Stomach smooth muscle (tissue), 2 donors: ENCODE results near the gene GOLGA6L10.
"Not testable (repeated sequence)": the region's sequence is repeated elsewhere in the genome, so short reads cannot be mapped to it uniquely, and the experiment has no call there.

Experiments
- H3K27ac ChIP-seq: one replicate; pipeline ENCODE4 v1.7.0; 2013; ENCODE audit warnings: mild to moderate bottlenecking, low read length, inconsistent platforms
- H3K27me3 ChIP-seq, 2 donors: one replicate each; pipeline ENCODE4 v1.7.0; 2013; ENCODE audit warnings: low read length in 2 of 2; ENCODE audit not compliant: insufficient read depth in 2 of 2, control insufficient read depth in 1 of 2
- H3K36me3 ChIP-seq, 2 donors: one replicate each; pipeline ENCODE4 v1.7.0; 2013; ENCODE audit warnings: low read length in 2 of 2; ENCODE audit not compliant: control insufficient read depth in 2 of 2, insufficient read depth in 2 of 2
- H3K4me1 ChIP-seq: one replicate; pipeline ENCODE4 v1.7.0; 2013; ENCODE audit warnings: low read length; ENCODE audit not compliant: control insufficient read depth, insufficient read depth
- H3K4me3 ChIP-seq, 2 donors: one replicate each; pipeline ENCODE4 v1.7.0; 2013; ENCODE audit warnings: low read length in 2 of 2
- H3K9ac ChIP-seq, 2 donors: one replicate each; pipeline ENCODE4 v1.7.0; 2013; ENCODE audit warnings: low read length in 2 of 2, mild to moderate bottlenecking in 1 of 2
- H3K9me3 ChIP-seq, 2 donors: one replicate each; pipeline ENCODE4 v1.7.0; 2013; ENCODE audit warnings: low read length in 2 of 2; ENCODE audit not compliant: control insufficient read depth in 2 of 2
- donor health status: healthy.
- donor health status: Pancreatic carcinoma.

GOLGA6L10 gene

DNA sequence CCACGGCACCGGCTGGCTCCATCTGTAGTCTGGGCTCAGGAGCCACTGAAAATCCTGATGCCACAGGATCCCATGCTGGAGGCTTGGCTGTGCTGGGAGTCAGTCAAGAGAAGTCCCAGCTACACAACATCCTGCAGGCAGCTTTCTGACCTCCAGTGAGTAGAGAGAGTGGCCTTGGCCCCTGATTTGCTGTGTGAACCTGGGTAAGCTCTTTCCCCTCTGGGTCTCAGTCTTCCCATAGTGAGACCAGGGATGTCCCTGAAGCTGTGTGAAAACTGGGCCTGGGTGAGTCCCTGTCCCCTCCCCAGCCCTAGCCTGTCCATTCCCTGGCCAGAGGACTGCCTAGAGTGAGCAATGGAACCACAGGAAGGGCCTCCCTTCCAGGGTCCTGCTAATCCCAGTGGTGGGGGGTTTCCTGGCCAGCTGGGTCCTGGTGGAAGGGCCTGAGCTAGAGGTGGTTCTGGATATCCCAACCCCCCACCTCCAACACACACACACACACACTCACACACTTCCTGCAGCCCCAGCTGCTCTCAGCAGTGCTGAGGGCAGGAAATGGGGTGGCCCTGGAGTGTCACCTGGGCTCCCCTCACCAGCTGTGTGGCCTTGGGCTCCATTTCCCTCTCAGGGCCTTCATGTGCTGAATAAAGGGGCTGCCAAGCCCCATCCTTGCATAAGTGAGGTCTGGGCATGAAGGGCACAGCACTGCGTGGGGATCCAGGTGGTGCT lies 17.5 kb downstream of the GOLGA6L10 start:
- not testable (repeated sequence) for H3K4me3 ChIP-seq, H3K27ac ChIP-seq, H3K36me3 ChIP-seq, H3K9me3 ChIP-seq, H3K9ac ChIP-seq, H3K27me3 ChIP-seq, H3K4me1 ChIP-seq

DNA sequence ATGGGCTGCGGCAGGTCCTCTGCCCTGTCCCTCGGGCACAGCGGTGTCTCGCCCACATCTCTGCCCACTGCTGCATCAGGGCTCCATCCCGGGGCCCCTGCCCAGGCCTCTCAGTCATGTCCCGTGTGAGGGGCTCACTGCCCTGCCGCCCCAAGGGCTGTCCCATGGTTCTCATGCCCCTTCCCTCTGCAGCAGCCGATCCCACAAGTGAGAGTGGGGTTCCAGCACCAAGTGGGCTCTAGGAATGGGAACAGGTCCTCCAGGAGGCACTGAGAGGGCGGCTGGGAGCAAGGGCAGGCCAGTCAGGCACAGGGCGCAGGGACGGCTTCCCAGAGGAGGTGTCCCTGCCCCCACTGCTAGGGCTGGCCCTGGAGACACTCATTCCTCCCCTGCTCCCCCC lies 18.4 kb downstream of the GOLGA6L10 start:
- H3K9me3 ChIP-seq, H3K27me3 ChIP-seq, H3K27ac ChIP-seq, H3K36me3 ChIP-seq, H3K9ac ChIP-seq, H3K4me3 ChIP-seq, H3K4me1 ChIP-seq: not testable (repeated sequence)

DNA sequence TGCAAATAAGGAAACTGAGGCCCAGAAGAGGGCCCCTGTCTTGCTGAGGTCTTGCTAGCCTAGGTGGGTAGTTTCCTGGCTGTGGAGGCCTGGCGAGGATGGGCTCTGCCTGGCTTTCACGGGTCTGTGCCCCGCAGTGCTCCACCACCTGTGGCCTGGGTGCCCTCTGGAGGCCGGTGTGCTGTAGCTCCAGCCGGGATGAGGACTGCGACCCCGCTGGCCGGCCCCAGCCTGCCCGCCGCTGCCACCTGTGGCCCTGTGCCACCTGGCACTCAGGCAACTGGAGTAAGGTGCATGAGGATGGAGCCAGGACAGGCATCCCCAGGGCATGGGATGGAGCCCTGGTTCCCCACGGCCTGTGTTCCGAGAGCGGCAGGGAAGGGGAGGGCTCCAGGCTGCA lies 20.2 kb downstream of the GOLGA6L10 start:
- not testable (repeated sequence) for H3K4me1 ChIP-seq, H3K27me3 ChIP-seq, H3K4me3 ChIP-seq, H3K9ac ChIP-seq, H3K36me3 ChIP-seq, H3K27ac ChIP-seq, H3K9me3 ChIP-seq

DNA sequence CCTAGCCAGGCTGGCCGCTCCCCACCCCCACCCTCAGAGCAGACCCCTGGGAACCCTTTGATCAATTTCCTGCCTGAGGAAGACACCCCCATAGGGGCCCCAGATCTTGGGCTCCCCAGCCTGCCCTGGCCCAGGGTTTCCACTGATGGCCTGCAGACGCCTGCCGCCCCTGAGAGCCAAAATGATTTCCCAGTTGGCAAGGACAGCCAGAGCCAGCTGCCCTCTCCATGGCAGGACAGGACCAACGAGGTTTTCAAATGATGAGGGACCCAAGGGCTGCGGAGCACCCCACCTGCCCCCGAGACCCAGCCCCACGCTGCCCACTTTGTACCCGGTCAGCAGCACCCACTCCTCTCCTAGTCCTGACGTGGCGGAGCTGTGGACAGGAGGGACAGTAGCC lies 21.9 kb downstream of the GOLGA6L10 start:
- not testable (repeated sequence) for H3K4me3 ChIP-seq, H3K36me3 ChIP-seq, H3K27me3 ChIP-seq, H3K4me1 ChIP-seq, H3K9ac ChIP-seq, H3K9me3 ChIP-seq, H3K27ac ChIP-seq

DNA sequence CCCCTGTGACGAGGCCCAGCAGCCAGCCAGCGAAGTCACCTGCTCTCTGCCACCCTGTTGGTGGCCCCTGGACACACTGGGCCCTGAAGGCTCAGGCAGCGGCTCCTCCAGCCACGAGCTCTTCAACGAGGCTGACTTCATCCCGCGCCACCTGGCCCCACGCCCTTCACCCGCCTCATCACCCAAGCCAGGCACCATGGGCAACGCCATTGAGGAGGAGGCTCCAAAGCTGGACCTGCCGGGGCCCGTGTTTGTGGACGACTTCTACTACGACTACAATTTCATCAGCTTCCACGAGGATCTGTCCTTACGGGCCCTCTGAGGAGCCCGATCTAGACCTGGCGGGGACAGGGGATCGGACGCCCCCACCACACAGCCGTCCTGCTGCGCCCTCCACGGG lies 22.4 kb downstream of the GOLGA6L10 start:
- not testable (repeated sequence) for H3K36me3 ChIP-seq, H3K27me3 ChIP-seq, H3K4me1 ChIP-seq, H3K9ac ChIP-seq, H3K9me3 ChIP-seq, H3K4me3 ChIP-seq, H3K27ac ChIP-seq

DNA sequence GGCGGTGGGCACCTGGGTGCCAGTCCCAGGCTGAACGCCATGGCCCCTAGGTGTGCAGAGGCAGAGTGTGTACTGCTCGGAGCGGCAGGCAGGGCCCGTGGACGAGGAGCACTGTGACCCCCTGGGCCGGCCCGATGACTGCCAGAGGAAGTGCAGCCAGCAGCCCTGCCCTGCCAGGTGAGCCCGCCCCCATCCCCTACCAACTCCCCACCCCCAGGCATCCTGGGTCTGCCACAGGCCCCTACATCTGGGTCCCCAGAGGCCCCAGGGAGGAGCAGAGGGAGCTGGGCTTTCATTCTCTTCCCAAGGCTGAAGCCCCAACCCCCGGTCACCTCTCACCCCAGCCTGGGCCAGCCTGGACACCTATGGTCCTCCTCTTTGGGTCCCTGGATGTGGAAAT lies 23.6 kb downstream of the GOLGA6L10 start:
- not testable (repeated sequence) for H3K4me1 ChIP-seq, H3K4me3 ChIP-seq, H3K27me3 ChIP-seq, H3K9me3 ChIP-seq, H3K27ac ChIP-seq, H3K9ac ChIP-seq, H3K36me3 ChIP-seq

DNA sequence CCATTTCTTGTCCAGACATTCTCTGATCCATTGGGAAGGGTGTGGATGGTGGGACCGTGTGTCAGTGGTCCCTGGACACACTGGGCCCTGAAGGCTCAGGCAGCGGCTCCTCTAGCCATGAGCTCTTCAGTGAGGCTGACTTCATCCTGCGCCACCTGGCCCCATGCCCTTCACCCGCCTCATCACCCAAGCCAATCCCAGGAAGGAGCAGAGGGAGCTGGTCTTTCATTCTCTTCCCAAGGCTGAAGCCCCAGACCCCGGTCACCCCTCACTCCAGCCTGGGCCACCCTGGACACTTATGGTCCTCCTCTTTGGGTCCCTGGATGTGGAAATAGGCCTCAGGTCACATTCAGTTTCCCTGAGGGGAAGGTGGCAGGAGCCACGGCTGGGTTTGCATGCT lies 24.4 kb downstream of the GOLGA6L10 start:
- not testable (repeated sequence) for H3K27ac ChIP-seq, H3K9ac ChIP-seq, H3K36me3 ChIP-seq, H3K4me3 ChIP-seq, H3K4me1 ChIP-seq, H3K9me3 ChIP-seq, H3K27me3 ChIP-seq

DNA sequence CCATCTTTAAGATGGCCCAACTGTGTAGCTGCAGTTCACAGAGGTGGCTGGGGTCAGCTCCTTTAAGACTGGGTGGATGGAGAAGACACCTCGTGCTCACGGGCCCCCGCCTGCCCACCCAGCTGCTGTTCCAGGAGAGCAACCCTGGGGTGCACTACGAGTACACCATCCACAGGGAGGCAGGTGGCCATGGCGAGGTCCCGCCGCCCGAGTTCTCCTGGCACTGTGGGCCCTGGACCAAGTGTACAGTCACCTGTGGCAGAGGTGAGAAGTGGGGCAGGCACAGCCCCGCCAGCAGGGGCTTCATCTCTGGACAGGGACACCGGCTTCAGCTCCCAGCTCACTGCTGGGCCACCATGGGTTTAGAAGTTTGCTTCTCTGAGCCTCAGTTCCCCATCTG lies 26.8 kb downstream of the GOLGA6L10 start:
- not testable (repeated sequence) for H3K9ac ChIP-seq, H3K27me3 ChIP-seq

DNA sequence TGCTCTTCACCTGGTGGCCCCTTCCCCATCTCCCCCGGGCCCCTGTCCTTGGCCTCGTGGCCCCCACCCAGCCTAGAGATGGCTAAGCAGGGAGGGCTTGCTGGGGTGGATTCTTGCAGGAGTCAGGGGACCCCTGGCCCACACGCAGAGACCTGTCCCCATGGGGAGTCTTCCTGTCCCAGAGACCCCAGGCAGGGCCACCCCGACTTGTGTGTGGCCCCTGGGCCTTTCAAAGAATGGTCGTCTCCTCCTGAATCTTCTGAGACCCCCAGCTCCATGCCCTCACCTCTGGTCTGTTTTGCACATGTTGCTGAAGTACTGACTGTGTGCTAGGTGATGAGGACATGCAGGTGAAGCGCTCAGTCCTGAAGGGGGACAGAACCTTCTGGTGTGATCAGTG lies 28.4 kb downstream of the GOLGA6L10 start:
- not testable (repeated sequence) for H3K4me3 ChIP-seq, H3K9ac ChIP-seq, H3K4me1 ChIP-seq, H3K27ac ChIP-seq, H3K9me3 ChIP-seq, H3K27me3 ChIP-seq, H3K36me3 ChIP-seq

More for the DNA sequence above, 26.8 kb downstream of the GOLGA6L10 start:
- not testable (repeated sequence) for H3K4me1 ChIP-seq, H3K4me3 ChIP-seq, H3K27ac ChIP-seq, H3K36me3 ChIP-seq, H3K9me3 ChIP-seq

DNA sequence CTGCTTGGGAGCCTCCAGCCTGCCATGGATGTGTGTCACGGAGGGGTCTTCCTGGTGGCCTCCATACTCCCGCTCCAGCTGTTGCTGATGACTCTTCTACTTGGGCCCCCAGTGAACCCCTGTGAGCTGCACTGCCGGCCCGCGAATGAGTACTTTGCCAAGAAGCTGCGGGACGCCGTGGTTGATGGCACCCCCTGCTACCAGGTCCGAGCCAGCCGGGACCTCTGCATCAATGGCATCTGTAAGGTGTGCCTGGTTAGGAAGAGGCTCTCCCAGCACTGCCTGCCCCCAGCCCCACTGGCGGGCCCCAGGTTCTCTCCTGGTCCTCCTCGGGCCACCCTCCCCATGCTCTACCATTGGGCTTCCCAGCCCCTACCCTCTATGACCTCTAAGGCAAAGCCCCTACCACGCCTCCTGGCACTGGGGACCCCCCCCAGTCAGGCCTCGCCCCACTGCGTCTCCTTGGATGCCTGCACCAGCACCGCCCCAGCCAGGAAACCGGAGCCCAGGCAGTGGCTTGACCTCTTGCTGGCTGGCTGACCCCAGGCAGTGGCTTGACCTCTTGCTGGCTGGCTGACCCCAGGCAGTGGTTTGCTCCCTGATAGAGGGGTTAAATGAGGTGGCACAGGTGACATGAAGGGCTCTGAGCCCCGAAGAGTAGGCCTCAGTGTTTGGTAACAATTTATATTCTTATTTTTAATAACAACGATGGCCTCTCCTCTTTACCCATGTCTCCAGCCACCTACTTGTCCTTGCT lies 29.6 kb downstream of the GOLGA6L10 start:
- not testable (repeated sequence) for H3K4me1 ChIP-seq, H3K27ac ChIP-seq, H3K9ac ChIP-seq, H3K27me3 ChIP-seq, H3K4me3 ChIP-seq, H3K9me3 ChIP-seq, H3K36me3 ChIP-seq

DNA sequence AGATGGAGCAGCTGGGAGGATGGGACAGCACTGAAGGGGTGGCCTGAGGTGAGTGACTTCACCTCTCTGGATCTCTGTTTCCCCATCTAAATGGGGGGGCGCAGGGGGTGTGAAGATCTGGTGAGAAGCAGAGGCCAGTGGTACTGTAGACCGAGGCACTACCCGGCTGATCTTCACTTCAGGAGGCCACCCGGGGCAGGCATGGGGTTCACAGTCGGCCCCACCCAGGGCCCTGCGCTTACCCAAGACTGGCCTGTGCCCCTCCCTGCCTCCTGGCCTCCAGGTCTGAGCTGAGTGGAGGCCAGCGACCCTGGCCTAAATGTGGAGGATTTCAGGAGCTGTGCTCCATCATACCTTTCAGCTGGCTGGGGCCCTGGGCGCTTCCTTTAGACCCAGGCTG lies 31.0 kb downstream of the GOLGA6L10 start:
- H3K4me3 ChIP-seq, result not testable (repeated sequence)

More for the DNA sequence above, 31.0 kb downstream of the GOLGA6L10 start:
- not testable (repeated sequence) for H3K9me3 ChIP-seq, H3K36me3 ChIP-seq, H3K27ac ChIP-seq, H3K4me1 ChIP-seq, H3K9ac ChIP-seq, H3K27me3 ChIP-seq
